Neural progenitor cell (in vitro differentiated cells): ENCODE results near the gene PAX1. TPM values are rescaled to one million over a fixed set of nuclear protein-coding genes. Genes with fewer than 3 reads are reported as not detected.
A peak's percentile ranks its signal among the peaks of the same experiment; 100 is the strongest.

ENCODE experiments used
- DNase-seq: peaks from one replicate; pipeline ENCODE4 v3.0.0-alpha.2; 2016; ENCODE audit warnings: low spot score
- H2AFZ ChIP-seq: fragments of 200-600 bp; sonication (generic); replicated peaks from 2 replicates; pipeline ENCODE4 v1.6.1; 2016; ENCODE audit warnings: antibody characterized with exemption
- H3F3A ChIP-seq: fragments of 200-600 bp; sonication (generic); 2 replicates; pipeline ENCODE4 v1.6.1; 2016; ENCODE audit warnings: antibody characterized with exemption, low read depth
- H3K27ac ChIP-seq: fragments of 200-600 bp; sonication (generic); 2 replicates; pipeline ENCODE4 v1.5.1; 2016; ENCODE audit warnings: mild to moderate bottlenecking
- H3K27me3 ChIP-seq: fragments of 200-600 bp; sonication (generic); 2 replicates; pipeline ENCODE4 v1.6.1; 2016; ENCODE audit warnings: mild to moderate bottlenecking, moderate library complexity
- H3K36me3 ChIP-seq: fragments of 200-600 bp; sonication (generic); 2 replicates; pipeline ENCODE4 v1.5.1; 2016
- H3K4me1 ChIP-seq: fragments of 200-600 bp; sonication (generic); 2 replicates; pipeline ENCODE4 v1.6.1; 2016; ENCODE audit warnings: mixed run types
- H3K4me2 ChIP-seq: fragments of 200-600 bp; sonication (generic); 2 replicates; pipeline ENCODE4 v1.6.1; 2016
- H3K4me3 ChIP-seq: fragments of 200-600 bp; sonication (generic); 2 replicates; pipeline ENCODE4 v1.5.1; 2016
- H3K79me2 ChIP-seq: fragments of 200-600 bp; sonication (generic); 2 replicates; pipeline ENCODE4 v1.6.1; 2016; ENCODE audit warnings: low read depth
- H3K9ac ChIP-seq: fragments of 200-600 bp; sonication (generic); 2 replicates; pipeline ENCODE4 v1.6.1; 2016
- H3K9me3 ChIP-seq: fragments of 200-600 bp; sonication (generic); 2 replicates; pipeline ENCODE4 v1.5.1; 2016; ENCODE audit warnings: low read depth
- H4K20me1 ChIP-seq: fragments of 200-600 bp; sonication (generic); 2 replicates; pipeline ENCODE4 v1.6.1; 2016; ENCODE audit warnings: low read depth
- H3K27ac Mint-ChIP-seq: 3 replicates; pipeline ENCODE4 v1.8.0; 2021; ENCODE audit warnings: mixed read lengths
- H3K27me3 Mint-ChIP-seq: 2 replicates; pipeline ENCODE4 v1.8.0; 2022; ENCODE audit warnings: low read depth, mild to moderate bottlenecking, inconsistent platforms, moderate library complexity, mixed read lengths; ENCODE audit not compliant: insufficient read depth
- H3K36me3 Mint-ChIP-seq: 3 replicates; pipeline ENCODE4 v1.8.0; 2021; ENCODE audit warnings: mixed read lengths
- H3K4me1 Mint-ChIP-seq: 3 replicates; pipeline ENCODE4 v1.8.0; 2021; ENCODE audit warnings: mixed read lengths
- H3K4me3 Mint-ChIP-seq: 3 replicates; pipeline ENCODE4 v1.8.0; 2021; ENCODE audit warnings: mild to moderate bottlenecking, moderate library complexity, mixed read lengths
- H3K9me3 Mint-ChIP-seq: 3 replicates; pipeline ENCODE4 v1.8.0; 2020; ENCODE audit warnings: mixed read lengths
- EZH2 ChIP-seq: fragments of 200-600 bp; sonication (generic); IDR thresholded peaks from 2 replicates; pipeline ENCODE4 v1.6.1; 2017; ENCODE audit warnings: antibody characterized with exemption, mild to moderate bottlenecking, moderate library complexity
- EZH2phosphoT487 ChIP-seq: fragments of 200-600 bp; sonication (generic); IDR thresholded peaks from 2 replicates; pipeline ENCODE4 v1.6.1; 2017; ENCODE audit warnings: antibody characterized with exemption
- small RNA-seq: library from RNA; depleted of rRNA; stranded (forward); fragments of <200 nt; gene quantifications from one replicate; pipeline ENCODE3, GENCODE V24; 2015
- total RNA-seq: library from RNA; depleted of rRNA; stranded (reverse); fragments of >200 nt; gene quantifications from 2 replicates; pipeline ENCODE4 v1.2.3, GENCODE V29; 2015; ENCODE audit warnings: low replicate concordance
- TF ChIP-seq, protein P1 (sequence below): fragments of 200-600 bp; sonication (generic); IDR thresholded peaks from 2 replicates; pipeline ENCODE4 v1.5.1; 2017; ENCODE audit warnings: antibody characterized with exemption, mild to moderate bottlenecking

PAX1 gene
- total RNA-seq, 1 donor from 2014 or later, result not detected

DNA sequence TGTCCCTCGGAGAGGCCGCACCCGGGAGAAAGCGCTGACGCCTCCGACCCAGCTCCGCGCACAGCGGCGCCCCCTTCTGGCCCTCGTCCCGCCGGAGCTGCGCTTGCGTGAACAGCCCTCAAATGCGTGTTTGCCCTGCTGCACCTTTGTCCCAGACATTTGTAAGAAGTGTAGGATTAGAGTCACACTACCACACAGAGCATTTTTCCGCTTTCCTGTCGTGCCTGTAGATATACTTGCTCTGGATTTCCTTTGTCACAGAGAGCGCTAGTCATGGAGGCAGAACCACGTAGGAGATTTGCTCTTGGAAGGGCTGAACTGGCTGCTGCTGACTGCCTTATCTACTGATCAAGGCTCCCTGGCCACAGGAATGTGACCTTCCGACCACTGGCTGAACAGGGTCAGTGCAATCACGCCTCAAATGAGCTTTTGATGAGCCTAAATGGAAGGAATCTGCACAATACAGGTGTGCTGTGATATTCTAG lies 62.3 kb downstream of the PAX1 start:
- Mint-ChIP-seq H3K36me3 (no peaks in the 10 kb centered on the region), H3K4me1 (peaks cover 4% of the 10 kb centered on the region), H3K4me3 (peak overlapping the region; percentile 77), H3K27ac (no peak overlapping the region), H3K27me3 (peaks cover 7% of the 10 kb centered on the region), H3K9me3 (no peaks in the 10 kb centered on the region)
- H3K4me2 ChIP-seq, result peak overlapping the region; percentile 77
- peak; percentile 81 for DNase-seq
- peaks cover 16% of the 10 kb centered on the region for H3K27me3 ChIP-seq
- H3K9ac ChIP-seq, result no peak overlapping the region
- H2AFZ ChIP-seq, result peak overlapping the region; percentile 89
- no peaks in the 10 kb centered on the region for H3K36me3 ChIP-seq
- H3K4me1 ChIP-seq, result peaks cover 7% of the 10 kb centered on the region
- H3K9me3 ChIP-seq, result no peaks in the 10 kb centered on the region
- H3K79me2 ChIP-seq, result no peaks in the 10 kb centered on the region
- no peaks in the 10 kb centered on the region for H3F3A ChIP-seq
- H3K27ac ChIP-seq, result no peak overlapping the region
- no peak for TF ChIP-seq EZH2phosphoT487
- TF ChIP-seq EZH2, result peak; percentile 62
- TF ChIP-seq, protein P1, sequence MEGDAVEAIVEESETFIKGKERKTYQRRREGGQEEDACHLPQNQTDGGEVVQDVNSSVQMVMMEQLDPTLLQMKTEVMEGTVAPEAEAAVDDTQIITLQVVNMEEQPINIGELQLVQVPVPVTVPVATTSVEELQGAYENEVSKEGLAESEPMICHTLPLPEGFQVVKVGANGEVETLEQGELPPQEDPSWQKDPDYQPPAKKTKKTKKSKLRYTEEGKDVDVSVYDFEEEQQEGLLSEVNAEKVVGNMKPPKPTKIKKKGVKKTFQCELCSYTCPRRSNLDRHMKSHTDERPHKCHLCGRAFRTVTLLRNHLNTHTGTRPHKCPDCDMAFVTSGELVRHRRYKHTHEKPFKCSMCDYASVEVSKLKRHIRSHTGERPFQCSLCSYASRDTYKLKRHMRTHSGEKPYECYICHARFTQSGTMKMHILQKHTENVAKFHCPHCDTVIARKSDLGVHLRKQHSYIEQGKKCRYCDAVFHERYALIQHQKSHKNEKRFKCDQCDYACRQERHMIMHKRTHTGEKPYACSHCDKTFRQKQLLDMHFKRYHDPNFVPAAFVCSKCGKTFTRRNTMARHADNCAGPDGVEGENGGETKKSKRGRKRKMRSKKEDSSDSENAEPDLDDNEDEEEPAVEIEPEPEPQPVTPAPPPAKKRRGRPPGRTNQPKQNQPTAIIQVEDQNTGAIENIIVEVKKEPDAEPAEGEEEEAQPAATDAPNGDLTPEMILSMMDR, result peak; percentile 93
- H3K4me3 ChIP-seq, result peak overlapping the region; percentile 46
- H4K20me1 ChIP-seq, result no peaks in the 10 kb centered on the region

Small RNA genes lying within 50 kb of the gene (small RNA-seq; reads per million reads assigned to genes)
- gene RPL41P1, result not detected

Other genes with a start within 250 kb of the PAX1 start
- gene NKX2-2, start 191.6 kb upstream of the PAX1 start, total RNA-seq, result not detected in 2 replicates